NCI-H524 (cell line): ENCODE measurements around the gene MADCAM1.

Source experiments
- DNase-seq, 2 experiments: peaks; one replicate each; lab custom pipeline; 2025; lab: John Stamatoyannopoulos, UW

Gene MADCAM1

GRCh38 chr19:508204-509150 lies 12.2 kb downstream of the MADCAM1 start:
- no peak for DNase-seq

GRCh38 chr19:510606-511100 lies 14.4 kb downstream of the MADCAM1 start:
- DNase-seq: peak; percentile 58 to 86

DNA sequence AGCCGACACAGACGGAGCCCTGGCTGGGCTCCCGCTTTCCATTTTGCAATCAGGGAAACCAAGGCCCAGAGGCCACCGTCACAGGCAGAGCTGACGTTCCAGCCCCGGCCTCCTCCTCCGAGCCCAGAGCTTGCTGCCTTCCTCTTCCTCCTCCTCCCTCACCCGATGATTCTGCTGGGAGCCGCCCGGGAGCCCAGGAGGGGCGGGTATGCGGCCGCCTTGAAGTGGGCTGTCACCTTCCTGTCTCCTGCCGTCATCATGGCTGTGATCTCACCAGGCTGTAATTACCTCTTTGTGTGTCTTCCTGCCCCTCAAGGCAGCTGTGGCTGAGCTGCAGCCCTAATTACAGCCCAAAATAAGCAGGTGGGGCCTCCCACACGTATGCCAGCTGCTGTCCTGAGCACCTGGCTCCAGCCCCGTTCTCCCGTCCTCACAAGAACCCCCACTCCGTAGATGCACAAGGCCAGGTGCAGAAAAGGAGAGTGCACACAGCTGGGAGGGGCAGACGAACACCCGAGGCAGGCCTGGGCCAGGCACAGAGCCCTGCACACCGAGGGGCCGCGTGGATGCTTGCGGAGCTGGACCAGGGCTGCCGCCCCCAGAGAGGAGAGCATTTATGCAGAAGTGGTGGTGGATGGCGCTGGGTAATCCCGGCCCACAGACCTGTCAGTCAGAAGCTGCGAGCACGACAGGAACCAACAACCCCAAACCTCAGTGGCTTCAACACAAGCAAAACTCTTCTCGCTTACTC lies 15.0 kb downstream of the MADCAM1 start:
- DNase-seq: no peak

GRCh38 chr19:512547-513365 lies 16.5 kb downstream of the MADCAM1 start:
- no peak for DNase-seq

- DNase-seq: no peak
Measured at GRCh38 chr19:513368-514165, 17.3 kb downstream of the MADCAM1 start.

DNA sequence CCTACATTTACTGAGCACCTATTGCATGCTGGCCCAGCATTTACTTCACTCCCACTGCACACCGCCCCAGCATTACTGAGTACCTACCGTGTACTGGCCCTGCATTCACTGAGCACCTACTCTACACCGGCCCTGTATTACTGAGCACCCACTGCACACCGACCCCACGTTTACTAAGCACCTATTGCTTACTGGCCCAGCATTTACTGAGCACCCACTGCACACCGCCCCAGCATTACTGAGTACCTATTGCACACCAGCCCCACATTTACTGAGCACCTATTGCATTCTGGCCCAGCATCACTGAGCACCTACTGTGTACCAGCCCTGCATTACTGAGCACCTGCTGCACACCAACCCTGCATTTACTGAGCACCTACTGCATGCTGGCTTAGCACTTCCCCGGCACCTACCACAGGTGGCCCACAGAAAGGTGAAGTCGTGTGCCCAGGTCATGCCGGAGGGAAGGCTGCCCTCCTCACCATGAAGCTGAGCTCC lies 17.9 kb downstream of the MADCAM1 start:
- no peak for DNase-seq

GRCh38 chr19:517721-518597 lies 21.7 kb downstream of the MADCAM1 start:
- DNase-seq: no peak

- DNase-seq: no peak
Measured at GRCh38 chr19:518598-519231, 22.4 kb downstream of the MADCAM1 start.

GRCh38 chr19:519449-519865 lies 23.2 kb downstream of the MADCAM1 start:
- no peak for DNase-seq

- DNase-seq: no peak
Measured at GRCh38 chr19:522726-523125, 26.4 kb downstream of the MADCAM1 start.

DNA sequence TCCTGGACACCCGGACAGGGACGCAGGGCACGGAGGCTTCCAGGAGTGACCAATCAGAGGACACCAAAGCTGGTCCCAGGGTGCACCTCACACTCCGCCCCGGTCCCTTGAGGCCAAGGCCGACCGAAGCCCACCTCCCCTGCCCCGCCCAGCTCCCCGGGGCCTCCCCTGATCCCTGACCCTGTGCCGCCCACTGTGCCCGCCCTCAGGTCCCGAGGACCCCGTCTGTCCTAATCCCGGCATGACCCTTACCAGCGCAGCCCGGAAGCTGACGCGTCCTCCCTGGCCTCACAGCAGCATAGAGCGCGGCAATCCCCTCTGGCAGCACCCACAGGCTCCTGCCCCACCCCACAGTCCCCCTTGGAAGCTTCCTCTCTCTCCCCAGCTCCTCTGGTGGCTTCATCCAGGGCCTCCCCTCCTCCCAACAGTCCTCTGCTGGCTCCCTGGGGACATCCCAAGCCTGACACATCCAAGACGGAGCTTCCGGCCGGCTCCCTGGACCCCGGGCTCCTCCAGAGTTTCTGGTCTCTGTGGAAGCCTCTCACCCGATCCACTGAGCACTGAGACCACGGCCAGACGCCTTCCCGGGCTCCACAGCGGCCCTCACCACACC lies 27.9 kb downstream of the MADCAM1 start:
- peak in 1 of 2 experiments; percentile 45 for DNase-seq

- DNase-seq: no peak
Measured at GRCh38 chr19:525029-525428, 28.7 kb downstream of the MADCAM1 start.

DNA sequence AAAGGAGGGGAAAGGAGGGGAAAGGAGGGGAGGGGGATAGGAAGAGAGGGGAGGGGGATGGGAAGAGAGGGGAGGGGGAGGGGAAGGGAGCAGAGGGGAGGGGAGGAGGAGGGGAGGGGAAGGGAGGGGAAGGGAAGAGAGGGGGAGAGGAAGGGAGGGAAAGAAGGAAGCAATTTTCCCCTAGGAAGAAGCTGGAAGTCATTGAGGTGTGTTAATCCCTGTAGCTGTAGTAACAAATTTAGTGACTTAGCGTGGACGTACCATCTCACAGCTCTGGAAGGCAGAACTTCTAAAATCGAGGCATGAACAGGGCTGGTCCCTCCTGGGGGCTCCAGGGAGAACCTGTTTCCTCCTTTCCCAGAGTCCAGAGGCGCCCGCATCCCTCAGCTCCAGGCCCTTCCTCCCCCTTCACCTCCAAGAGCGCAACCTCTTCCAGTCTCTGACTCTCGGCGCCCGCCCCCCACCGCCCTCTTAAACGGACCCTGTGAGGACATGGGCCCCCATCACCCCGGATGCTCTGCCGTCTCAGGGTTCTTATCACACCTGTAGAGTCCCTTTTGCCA lies 29.7 kb downstream of the MADCAM1 start:
- no peak for DNase-seq

DNA sequence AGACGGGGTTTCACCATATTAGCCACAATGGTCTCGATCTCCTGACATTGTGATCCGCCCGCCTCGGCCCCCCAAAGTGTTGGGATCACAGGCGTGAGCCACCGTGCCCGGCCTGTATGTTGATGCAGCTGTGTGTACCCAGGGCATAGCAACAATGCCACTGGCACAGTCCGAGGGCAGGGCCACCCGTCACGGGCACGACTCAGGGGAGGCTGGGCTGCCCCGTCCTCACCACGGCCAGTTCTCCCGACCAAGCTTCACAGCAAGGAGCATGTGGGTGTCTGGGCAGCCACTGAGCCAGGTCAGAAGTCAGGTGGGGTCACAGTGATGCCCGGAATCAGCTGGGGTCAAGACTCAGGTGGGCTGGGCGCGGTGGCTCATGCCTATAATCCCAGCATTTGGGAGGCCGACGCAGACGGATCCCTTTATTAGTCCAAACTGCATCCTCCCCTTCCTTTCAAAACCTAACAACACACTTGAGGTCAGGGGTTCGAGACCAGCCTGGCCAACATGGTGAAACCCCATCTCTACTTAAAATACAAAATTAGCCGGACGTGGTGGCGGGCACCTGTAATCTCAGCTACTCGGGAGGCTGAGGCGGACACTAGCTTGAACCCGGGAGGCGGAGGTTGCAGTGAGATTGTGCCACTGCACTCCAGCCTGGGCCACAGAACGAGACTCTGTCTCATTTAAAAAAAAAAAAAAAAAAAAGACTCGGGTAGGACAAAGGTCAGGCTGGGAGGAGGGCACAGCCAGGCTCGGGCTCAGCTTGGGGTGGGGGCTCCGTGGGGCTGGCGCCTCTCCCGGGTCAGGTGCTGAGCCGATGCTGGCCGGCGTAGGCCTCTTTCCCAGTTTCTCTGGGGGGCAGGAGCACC lies 34.1 kb downstream of the MADCAM1 start:
- DNase-seq: no peak

GRCh38 chr19:531009-531752 lies 34.9 kb downstream of the MADCAM1 start:
- peak; percentile 79 to 87 for DNase-seq

DNA sequence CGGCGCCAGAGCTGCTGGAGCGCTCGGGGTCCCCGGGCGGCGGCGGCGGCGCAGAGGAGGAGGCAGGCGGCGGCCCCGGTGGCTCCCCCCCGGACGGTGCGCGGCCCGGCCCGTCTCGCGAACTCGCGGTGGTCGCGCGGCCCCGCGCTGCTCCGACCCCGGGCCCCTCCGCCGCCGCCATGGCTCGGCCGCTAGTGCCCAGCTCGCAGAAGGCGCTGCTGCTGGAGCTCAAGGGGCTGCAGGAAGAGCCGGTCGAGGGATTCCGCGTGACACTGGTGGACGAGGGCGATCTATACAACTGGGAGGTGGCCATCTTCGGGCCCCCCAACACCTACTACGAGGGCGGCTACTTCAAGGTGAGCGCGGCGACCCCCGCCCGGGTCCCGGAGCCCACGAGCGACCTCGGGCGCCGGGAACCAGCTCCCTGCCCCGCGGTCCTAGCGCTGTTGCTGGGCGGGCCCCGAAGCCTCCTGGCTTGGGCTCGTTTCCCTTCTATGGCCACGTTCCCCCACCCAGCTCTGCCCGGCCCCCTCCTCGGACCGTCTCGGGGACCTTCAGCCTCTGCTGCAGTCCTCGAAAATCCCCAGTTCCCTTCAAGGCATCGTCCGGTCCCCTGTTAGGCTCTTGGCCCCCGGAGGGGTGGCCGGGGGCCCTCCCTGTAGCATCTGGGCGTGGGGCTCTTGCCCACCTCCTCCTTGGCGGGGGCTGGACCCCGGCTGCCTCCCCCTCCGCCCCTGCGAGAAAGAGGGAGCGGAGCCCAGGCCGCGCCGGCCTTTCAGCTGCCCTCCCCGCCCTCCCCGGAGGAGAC lies 35.7 kb downstream of the MADCAM1 start, which contains the start of gene CDC34:
CDC34 (plus strand) TSS at position 8 of the 808 bp plus-strand sequence; CDS start at position 180, 172 bp downstream.
- peak in 1 of 2 experiments; percentile 46 for DNase-seq
